Panc1 (cell line): ENCODE results near the gene KCNMB1. TPM values are rescaled to one million over a fixed set of nuclear protein-coding genes. Genes with fewer than 3 reads are reported as not detected.

Experiments used
- ATAC-seq: fragments of 200-7000 bp; cut with Tn5 transposase; 2 replicates; pipeline ENCODE4 v1.9.1; 2020; ENCODE audit warnings: mild to moderate bottlenecking, moderate library complexity
- Bru-seq: library from RNA; stranded (reverse); fragments of 400-500 nt; gene quantifications from one replicate; lab custom pipeline; 2021; lab: Mats Ljungman, UMichigan
- BruChase-seq, 2 experiments: library from RNA; stranded (reverse); fragments of 400-500 nt; gene quantifications; one replicate each; lab custom pipeline; 2021; lab: Mats Ljungman, UMichigan
- BruUV-seq: library from RNA; stranded (reverse); fragments of 400-500 nt; replicated peaks from 2 replicates; lab custom pipeline; 2021; lab: Mats Ljungman, UMichigan
- CTCF ChIA-PET: fragments of 300-600 bp; sonication (Branson Sonifier 250); formaldehyde crosslinking; loops from one replicate; lab custom pipeline; 2022; ENCODE audit warnings: antibody characterized with exemption; lab: Charles Lee
- POLR2A ChIA-PET: fragments of 300-600 bp; sonication (Branson Sonifier 250); formaldehyde crosslinking; loops from one replicate; lab custom pipeline; 2022; ENCODE audit warnings: antibody characterized with exemption; lab: Charles Lee
- DNase-seq: peaks from one replicate; pipeline ENCODE4 v3.0.0-alpha.2; 2010; ENCODE audit warnings: low read depth, low spot score
- H3K27ac ChIP-seq: 2 replicates; pipeline ENCODE4 v1.5.1; 2011; ENCODE audit warnings: mild to moderate bottlenecking, low read length, inconsistent platforms
- H3K27me3 ChIP-seq: fragments of 200-500 bp; sonication (Bioruptor generic); 2 replicates; pipeline ENCODE4 v1.6.0; 2014; ENCODE audit warnings: low read length, inconsistent platforms; ENCODE audit not compliant: control insufficient read depth, insufficient read depth
- H3K36me3 ChIP-seq: fragments of 200-500 bp; sonication (Bioruptor generic); 2 replicates; pipeline ENCODE4 v1.5.1; 2014; ENCODE audit warnings: inconsistent platforms, mild to moderate bottlenecking, low read length, moderate library complexity; ENCODE audit not compliant: control insufficient read depth, insufficient read depth
- H3K4me1 ChIP-seq: 2 replicates; pipeline ENCODE4 v1.5.1; 2011; ENCODE audit warnings: inconsistent platforms, mild to moderate bottlenecking, low read length, moderate library complexity; ENCODE audit not compliant: control insufficient read depth, insufficient read depth
- H3K4me3 ChIP-seq, 2 experiments: 2 replicates each; pipeline ENCODE4 v1.5.1; 2011 to 2012; ENCODE audit warnings: low read depth in 2 of 2, low read length in 2 of 2, mild to moderate bottlenecking in 2 of 2, inconsistent platforms in 1 of 2, moderate library complexity in 1 of 2
- H3K9me3 ChIP-seq: fragments of 200-500 bp; sonication (Bioruptor generic); 2 replicates; pipeline ENCODE4 v1.5.1; 2014; ENCODE audit warnings: low read depth, mild to moderate bottlenecking, inconsistent platforms, low read length, moderate library complexity; ENCODE audit not compliant: control insufficient read depth, insufficient read depth
- CTCF ChIP-seq: fragments of 450-650 bp; IDR thresholded peaks from 2 replicates; pipeline ENCODE4 v1.5.1; 2017; ENCODE audit warnings: mild to moderate bottlenecking
- POLR2AphosphoS5 ChIP-seq: IDR thresholded peaks from 2 replicates; pipeline ENCODE4 v1.6.1; 2012; ENCODE audit warnings: mild to moderate bottlenecking, low read depth, low read length, moderate library complexity
- REST ChIP-seq, 2 experiments: IDR thresholded peaks; 2 replicates each; pipeline ENCODE4 v1.6.1; 2011 to 2012; ENCODE audit warnings: low read depth in 2 of 2, control low read depth in 1 of 2, low read length in 1 of 2, mild to moderate bottlenecking in 1 of 2, moderate library complexity in 1 of 2; ENCODE audit not compliant: insufficient read depth in 1 of 2
- SIN3A ChIP-seq: IDR thresholded peaks from 2 replicates; pipeline ENCODE4 v1.6.1; 2012; ENCODE audit warnings: low read depth, mild to moderate bottlenecking, low read length, moderate library complexity, borderline replicate concordance; ENCODE audit not compliant: insufficient read depth
- TCF7L2 ChIP-seq: IDR thresholded peaks from 2 replicates; pipeline ENCODE4 v1.6.1; 2011; ENCODE audit warnings: mild to moderate bottlenecking, low read depth, low read length, inconsistent platforms
- in situ Hi-C: cut with HindIII; loops from 2 replicates; pipeline ENCODE4 v1.10.0; 2016; ENCODE audit warnings: low sequenced_read_pairs, low pct_unique_long_range_greater_than_20kb
- intact Hi-C: fragments of 100-400 bp; cut with micrococcal nuclease; formaldehyde crosslinking; loops from one replicate; pipeline ENCODE4 v1.10.0; 2022; ENCODE audit not compliant: unreplicated experiment
- long read RNA-seq: library from polyadenylated mRNA; unstranded; transcript quantifications from one replicate; pipeline ENCODE4 v2.0.0, GENCODE V29; 2021; ENCODE audit not compliant: unreplicated experiment
- polyA plus RNA-seq: library from polyadenylated mRNA; unstranded; fragments of >200 nt; gene quantifications from one replicate; pipeline ENCODE4 v1.2.1, GENCODE V29; 2012; ENCODE audit warnings: missing spikeins; ENCODE audit not compliant: insufficient read length
- total RNA-seq: library from RNA; stranded (reverse); gene quantifications from one replicate; pipeline ENCODE4 v1.2.1, GENCODE V29; 2021; ENCODE audit not compliant: unreplicated experiment

KCNMB1 gene
- total RNA-seq (not detected), Bru-seq, nascent RNA (not detected), BruChase-seq, experiment 1, labeled RNA remaining after a 2-hour chase (percentile 9 among the genes with signal in this experiment), BruChase-seq, experiment 2, labeled RNA remaining after a 6-hour chase (percentile 6 among the genes with signal in this experiment)
- polyA plus RNA-seq: not detected
- long read RNA-seq: 0 reads

- DNase-seq: no peak
- in situ Hi-C loops: no loop called here
- intact Hi-C loops: no loop called here
- Histone ChIP-seq H3K9me3 (no peaks in the 10 kb centered on the region), H3K27me3 (peaks cover 2% of the 10 kb centered on the region), H3K4me1 (no peaks in the 10 kb centered on the region), H3K27ac (no peak within 1 kb of the TSS), H3K36me3 (no peaks in the 10 kb centered on the region), H3K4me3 (no peak within 1 kb of the TSS)
- ATAC-seq: 0 out of 2 replicates have a peak, but pooled peaks have one; percentile 34
- no TSS peak for BruUV-seq
- TF ChIP-seq REST (IDR thresholded peaks at IDR 0.05; ENCODE audit: insufficient read depth in 1 of 2, low read depth in 2 of 2, low read length in 1 of 2) (no peak), TCF7L2 (no peak), POLR2AphosphoS5 (no peak), CTCF (no peak), SIN3A (no peak)
- ChIA-PET POLR2A (interaction anchor here (0.6 kb wide), 1 partner anchor 111 kb away, joined by 17 read pairs; no protein-coding TSS in a partner anchor), CTCF (no interaction called here)
Observed at GRCh38 chr5:170388818-170389549, at the start of gene KCNMB1. Gene KCNMB1 (minus strand): TSS chr5:170389367. CDS start chr5:170385447, 3,920 bp downstream.

GRCh38 chr5:170438581-170438980 is 49.4 kb upstream of the KCNMB1 start:
- in situ Hi-C loops (no loop called here), intact Hi-C loops (loop anchor here (1.0 kb wide), 1 partner anchor 185 kb away; no protein-coding TSS in a partner anchor)
- Histone ChIP-seq H3K36me3 (no peaks in the 10 kb centered on the region), H3K27ac (no peak overlapping the region), H3K4me3 (no peak overlapping the region), H3K4me1 (no peaks in the 10 kb centered on the region), H3K9me3 (no peaks in the 10 kb centered on the region), H3K27me3 (no peaks in the 10 kb centered on the region)
- DNase-seq (no peak), ATAC-seq (no peak)
- ChIA-PET CTCF (interaction anchor here (0.6 to 0.7 kb wide), 2 partner anchors 12 to 147 kb away, joined by 4 to 7 read pairs; no protein-coding TSS in a partner anchor), POLR2A (no interaction called here)
- TF ChIP-seq CTCF (no peak), TCF7L2 (no peak), REST (IDR thresholded peaks at IDR 0.05; ENCODE audit: insufficient read depth in 1 of 2, low read depth in 2 of 2, low read length in 1 of 2) (no peak), POLR2AphosphoS5 (no peak), SIN3A (no peak)
- BruUV-seq: no TSS peak
